Activated B cell treated with CpG ODN at 0.5 μM for 24 hours (primary cell): ENCODE data around the gene AQP1. TPM values are rescaled to one million over a fixed set of nuclear protein-coding genes. Genes with fewer than 3 reads are reported as not detected.

Experiments
- ATAC-seq: fragments of 200-7000 bp; cut with Tn5 transposase; one replicate; pipeline ENCODE4 v1.10.0; 2021; ENCODE audit warnings: low read depth, mild to moderate bottlenecking, moderate library complexity
- CTCF ChIA-PET: fragments of 350-600 bp; sonication (Branson Sonifier 250); formaldehyde crosslinking; loops from one replicate; lab custom pipeline; 2021; ENCODE audit warnings: antibody characterized with exemption; lab: Charles Lee
- POLR2A ChIA-PET: fragments of 350-600 bp; sonication (Branson Sonifier 250); formaldehyde crosslinking; loops from one replicate; lab custom pipeline; 2021; ENCODE audit warnings: antibody characterized with exemption; lab: Charles Lee
- DNase-seq: peaks from one replicate; pipeline ENCODE4 v3.0.0; 2022
- H3K27ac Mint-ChIP-seq: one replicate; pipeline ENCODE4 v1.8.0; 2020; ENCODE audit warnings: mixed read lengths
- H3K27me3 Mint-ChIP-seq: one replicate; pipeline ENCODE4 v1.8.0; 2021; ENCODE audit warnings: mixed read lengths
- H3K36me3 Mint-ChIP-seq: one replicate; pipeline ENCODE4 v1.8.0; 2021; ENCODE audit warnings: low read depth, mixed read lengths
- H3K4me1 Mint-ChIP-seq: one replicate; pipeline ENCODE4 v1.8.0; 2021; ENCODE audit warnings: mixed read lengths
- H3K4me3 Mint-ChIP-seq: one replicate; pipeline ENCODE4 v1.8.0; 2020; ENCODE audit warnings: mild to moderate bottlenecking, mixed read lengths
- H3K9me3 Mint-ChIP-seq: one replicate; pipeline ENCODE4 v1.8.0; 2020; ENCODE audit warnings: mixed read lengths
- intact Hi-C: fragments of 100-400 bp; cut with micrococcal nuclease; formaldehyde crosslinking; loops from one replicate; pipeline ENCODE4 v1.15.1; 2024
- total RNA-seq: library from RNA; stranded (reverse); gene quantifications from 2 replicates; pipeline ENCODE4 v1.2.3, GENCODE V29; 2022
- TF ChIP-seq, protein P1 (sequence below): fragments of 200-600 bp; IDR thresholded peaks from one replicate; pipeline ENCODE4 v1.8.0; 2022; ENCODE audit warnings: antibody characterized with exemption, mild to moderate bottlenecking

The AQP1 gene
- total RNA-seq, 1 donor from 2014 or later, result 0.44 TPM

DNA sequence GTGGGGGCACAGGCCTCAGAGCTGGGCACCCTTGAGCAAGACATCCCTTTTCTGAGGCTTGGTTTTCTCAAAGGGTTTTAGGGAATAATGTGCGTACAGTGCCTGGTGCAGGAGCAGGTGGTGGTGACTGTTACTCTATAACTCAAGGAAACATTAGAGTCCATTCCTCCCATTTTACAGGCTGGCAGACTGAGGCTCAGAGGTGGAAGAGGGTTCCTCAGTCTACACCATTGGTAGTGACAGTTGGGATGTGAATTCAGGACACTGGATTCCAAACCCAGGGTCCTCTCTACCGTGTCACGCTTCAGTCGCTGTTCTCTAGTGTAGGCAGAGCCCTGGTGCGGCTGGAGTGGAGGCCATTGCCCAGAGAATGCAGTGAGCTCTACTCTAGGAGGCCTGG lies 40.0 kb upstream of the AQP1 start:
- Mint-ChIP-seq H3K4me3 (no peak overlapping the region), H3K36me3 (no peaks in the 10 kb centered on the region), H3K27me3 (no peaks in the 10 kb centered on the region), H3K4me1 (no peaks in the 10 kb centered on the region), H3K27ac (no peak overlapping the region), H3K9me3 (no peaks in the 10 kb centered on the region)
- TF ChIP-seq, protein P1, sequence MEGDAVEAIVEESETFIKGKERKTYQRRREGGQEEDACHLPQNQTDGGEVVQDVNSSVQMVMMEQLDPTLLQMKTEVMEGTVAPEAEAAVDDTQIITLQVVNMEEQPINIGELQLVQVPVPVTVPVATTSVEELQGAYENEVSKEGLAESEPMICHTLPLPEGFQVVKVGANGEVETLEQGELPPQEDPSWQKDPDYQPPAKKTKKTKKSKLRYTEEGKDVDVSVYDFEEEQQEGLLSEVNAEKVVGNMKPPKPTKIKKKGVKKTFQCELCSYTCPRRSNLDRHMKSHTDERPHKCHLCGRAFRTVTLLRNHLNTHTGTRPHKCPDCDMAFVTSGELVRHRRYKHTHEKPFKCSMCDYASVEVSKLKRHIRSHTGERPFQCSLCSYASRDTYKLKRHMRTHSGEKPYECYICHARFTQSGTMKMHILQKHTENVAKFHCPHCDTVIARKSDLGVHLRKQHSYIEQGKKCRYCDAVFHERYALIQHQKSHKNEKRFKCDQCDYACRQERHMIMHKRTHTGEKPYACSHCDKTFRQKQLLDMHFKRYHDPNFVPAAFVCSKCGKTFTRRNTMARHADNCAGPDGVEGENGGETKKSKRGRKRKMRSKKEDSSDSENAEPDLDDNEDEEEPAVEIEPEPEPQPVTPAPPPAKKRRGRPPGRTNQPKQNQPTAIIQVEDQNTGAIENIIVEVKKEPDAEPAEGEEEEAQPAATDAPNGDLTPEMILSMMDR, result no peak
- ATAC-seq (no peak), DNase-seq (no peak)
- POLR2A ChIA-PET, result no interaction called here
- intact Hi-C loops, result no loop called here
- CTCF ChIA-PET, result no interaction called here

DNA sequence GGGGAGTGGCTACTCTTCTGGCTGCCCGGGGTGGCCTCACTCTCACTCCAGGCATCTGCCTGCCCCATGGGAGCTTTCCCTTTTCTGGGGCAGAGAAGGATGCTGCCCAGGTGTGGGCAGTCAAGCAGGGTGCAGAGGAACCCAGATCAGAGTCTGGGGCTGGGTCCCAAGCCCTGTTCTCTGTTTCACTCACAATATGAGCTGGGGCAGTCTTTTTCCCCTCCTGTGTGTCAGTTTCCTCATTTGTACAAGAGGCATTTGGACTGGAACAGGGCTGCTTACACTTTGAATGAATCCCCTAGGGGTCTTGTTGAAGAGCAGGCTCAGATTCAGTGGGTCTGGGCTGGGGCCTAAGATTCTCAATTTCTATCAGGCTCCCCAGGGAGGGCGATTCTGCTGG lies 38.4 kb upstream of the AQP1 start:
- H3K9me3 Mint-ChIP-seq, result no peaks in the 10 kb centered on the region
- DNase-seq (no peak), ATAC-seq (no peak)
- H3K4me3 Mint-ChIP-seq, result no peak overlapping the region
- TF ChIP-seq, protein P1, result no peak
- intact Hi-C loops, result no loop called here
- no peaks in the 10 kb centered on the region for H3K27me3 Mint-ChIP-seq
- no peak overlapping the region for H3K27ac Mint-ChIP-seq
- no peaks in the 10 kb centered on the region for H3K4me1 Mint-ChIP-seq
- no peaks in the 10 kb centered on the region for H3K36me3 Mint-ChIP-seq
- ChIA-PET CTCF (no interaction called here), POLR2A (no interaction called here)

DNA sequence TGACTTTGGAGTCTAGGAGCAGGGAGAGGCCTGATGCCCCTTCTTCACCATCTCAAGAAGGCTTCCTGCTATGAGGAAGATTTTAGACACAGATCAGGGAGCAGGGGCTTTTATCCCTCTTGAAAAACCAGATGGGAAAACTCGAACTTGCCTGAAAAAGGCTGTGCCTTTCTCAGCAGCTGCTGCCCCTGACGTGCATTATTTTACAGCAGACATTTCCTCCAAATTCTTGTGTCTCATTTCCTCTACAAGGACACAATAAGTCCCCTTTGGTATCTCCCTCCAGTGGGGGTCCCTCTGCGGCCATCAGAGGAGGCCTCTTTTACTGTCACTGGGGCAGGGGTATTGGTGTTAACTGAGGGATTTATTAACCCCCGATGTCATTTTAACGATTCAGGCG lies 38.0 kb upstream of the AQP1 start:
- TF ChIP-seq, protein P1, result no peak
- ATAC-seq (no peak), DNase-seq (no peak)
- Mint-ChIP-seq H3K4me1 (no peaks in the 10 kb centered on the region), H3K27ac (no peak overlapping the region), H3K4me3 (no peak overlapping the region), H3K36me3 (no peaks in the 10 kb centered on the region), H3K27me3 (no peaks in the 10 kb centered on the region), H3K9me3 (no peaks in the 10 kb centered on the region)
- intact Hi-C loops, result no loop called here
- ChIA-PET CTCF (no interaction called here), POLR2A (no interaction called here)

DNA sequence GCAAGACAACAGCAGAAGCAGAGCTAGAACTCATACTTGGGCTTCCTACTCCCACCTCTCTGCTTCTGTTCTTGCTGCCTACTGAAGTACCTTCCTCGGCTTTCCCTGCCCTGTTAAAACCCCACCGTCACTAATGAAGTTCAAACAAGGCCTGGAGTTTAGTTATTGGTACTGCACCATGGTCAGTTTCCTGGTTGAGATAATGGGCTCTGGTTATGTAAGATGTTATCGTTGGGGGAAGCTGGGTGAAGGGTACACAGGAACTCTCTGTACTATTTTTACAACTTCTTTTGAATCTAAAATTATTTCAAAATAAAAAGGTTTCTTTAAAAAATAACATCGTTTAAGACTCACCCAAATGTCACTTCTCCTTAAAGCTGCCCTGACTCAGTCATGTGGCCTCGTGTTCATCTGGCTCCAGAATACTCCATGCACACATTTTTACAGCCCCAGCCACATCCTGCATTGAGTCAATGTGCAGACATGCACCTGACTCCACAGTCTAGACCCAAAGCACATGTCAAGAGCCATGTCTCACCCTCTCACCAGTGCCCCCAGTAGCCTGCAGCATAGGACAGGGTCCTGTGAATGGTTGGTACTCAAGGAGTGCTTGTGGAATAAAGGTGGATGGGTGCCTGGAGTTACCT lies 36.9 kb upstream of the AQP1 start:
- ChIA-PET POLR2A (no interaction called here), CTCF (no interaction called here)
- no peak overlapping the region for H3K27ac Mint-ChIP-seq
- no peak overlapping the region for H3K4me3 Mint-ChIP-seq
- ATAC-seq, result no peak
- intact Hi-C loops, result no loop called here
- H3K36me3 Mint-ChIP-seq, result no peaks in the 10 kb centered on the region
- DNase-seq, result no peak
- TF ChIP-seq, protein P1, result no peak
- H3K4me1 Mint-ChIP-seq, result no peaks in the 10 kb centered on the region
- H3K9me3 Mint-ChIP-seq, result no peaks in the 10 kb centered on the region
- no peaks in the 10 kb centered on the region for H3K27me3 Mint-ChIP-seq

DNA sequence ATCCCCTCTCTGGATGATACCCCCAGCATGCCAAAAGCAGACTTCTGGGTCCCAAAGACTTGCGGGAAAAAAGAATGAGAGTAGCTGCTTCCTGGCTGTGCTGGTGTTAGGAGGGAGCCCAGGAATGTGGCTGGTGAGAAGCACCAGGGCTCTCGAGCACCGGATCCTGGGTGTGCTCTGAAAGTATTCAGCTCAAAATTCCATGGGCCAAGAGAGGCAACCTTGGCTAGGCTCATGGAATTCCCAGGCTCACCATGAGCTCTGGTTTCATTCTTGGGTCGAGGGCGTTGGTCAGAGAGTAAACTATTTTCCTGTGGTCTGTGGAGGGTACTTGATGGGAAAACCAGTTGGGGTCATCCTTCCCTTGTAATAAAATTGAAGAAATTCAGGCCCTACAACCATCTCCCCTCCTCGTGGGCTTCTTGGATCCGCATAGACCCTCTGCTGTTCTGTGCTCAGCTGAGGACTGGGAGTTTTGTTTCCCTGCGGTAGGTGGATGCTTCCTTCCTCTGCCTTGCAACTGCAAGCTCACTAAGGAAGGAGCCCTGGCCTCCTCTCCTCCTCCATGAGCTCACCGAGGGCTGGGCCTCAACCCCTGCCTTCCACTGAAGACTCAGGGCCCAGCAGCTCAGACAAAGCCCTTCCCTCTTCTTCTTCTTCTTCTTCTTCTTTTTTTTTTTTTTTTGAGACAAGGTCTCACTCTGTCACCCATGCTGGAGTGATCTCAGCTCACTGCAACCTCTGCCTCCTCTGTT lies 34.5 kb upstream of the AQP1 start:
- POLR2A ChIA-PET, result no interaction called here
- TF ChIP-seq, protein P1, result no peak

More for the DNA sequence above, 34.5 kb upstream of the AQP1 start:
- intact Hi-C loops, result no loop called here
- DNase-seq (no peak), ATAC-seq (no peak)
- Mint-ChIP-seq H3K27me3 (peaks cover 2% of the 10 kb centered on the region), H3K4me3 (no peak overlapping the region), H3K27ac (no peak overlapping the region), H3K4me1 (no peaks in the 10 kb centered on the region), H3K36me3 (no peaks in the 10 kb centered on the region), H3K9me3 (no peaks in the 10 kb centered on the region)
- CTCF ChIA-PET, result no interaction called here
